HCT116 (cell line): ENCODE data around the gene SLC16A10. TPM values are rescaled to one million over a fixed set of nuclear protein-coding genes. Genes with fewer than 3 reads are reported as not detected.

ENCODE experiments used
- ATAC-seq: fragments of 200-7000 bp; cut with Tn5 transposase; 2 replicates; pipeline ENCODE4 v1.9.1; 2020; ENCODE audit warnings: mild to moderate bottlenecking, moderate library complexity
- BruUV-seq: library from RNA; stranded (reverse); fragments of 400-500 nt; replicated peaks from 2 replicates; lab custom pipeline; 2021; lab: Mats Ljungman, UMichigan
- CTCF ChIA-PET: fragments of 300-600 bp; sonication (Branson Sonifier 250); formaldehyde crosslinking; loops from one replicate; lab custom pipeline; 2021; ENCODE audit warnings: antibody characterized with exemption; lab: Charles Lee
- POLR2A ChIA-PET: fragments of 300-600, 350-600 bp; sonication (Branson Sonifier 250); formaldehyde crosslinking; loops from one replicate; lab custom pipeline; 2021; ENCODE audit warnings: antibody characterized with exemption; lab: Charles Lee
- RAD21 ChIA-PET, 2 experiments: fragments of 300-600 bp; sonication (Branson Sonifier 250); formaldehyde crosslinking; loops; one replicate each; lab custom pipeline; 2023; ENCODE audit warnings: low total read pairs in 2 of 2; ENCODE audit not compliant: uncharacterized antibody in 2 of 2, unreplicated experiment in 2 of 2, low non-redundant PET in 1 of 2; lab: Charles Lee
- DNase-seq: peaks from one replicate; pipeline ENCODE4 v3.0.0-alpha.2; 2010; ENCODE audit warnings: low read depth, low spot score
- H2AFZ ChIP-seq: fragments of 200-600 bp; shearing (Covaris generic), sonication (generic); 2 replicates; pipeline ENCODE4 v1.6.1; 2017; ENCODE audit warnings: low read depth, mixed run types, mixed read lengths, antibody characterized with exemption, low read length; ENCODE audit not compliant: poor library complexity, severe bottlenecking
- H3K27ac ChIP-seq: 2 replicates; pipeline ENCODE4 v1.5.1; 2012; ENCODE audit warnings: low read depth, low read length
- H3K27me3 ChIP-seq: fragments of 200-600 bp; sonication (generic); 2 replicates; pipeline ENCODE4 v1.6.1; 2016; ENCODE audit warnings: mixed run types, low read length, mixed read lengths; ENCODE audit not compliant: insufficient read depth
- H3K36me3 ChIP-seq, 2 experiments: fragments of 200-500 bp in 1 of 2; fragments of 200-600 bp in 1 of 2; sonication (Bioruptor generic) in 1 of 2; sonication (generic) in 1 of 2; 2 replicates each; pipeline versions ENCODE4 v1.5.1 to v1.6.1; 2014 to 2016; ENCODE audit warnings: low read length in 2 of 2, inconsistent platforms in 1 of 2, mixed read lengths in 1 of 2, mixed run types in 1 of 2; ENCODE audit not compliant: insufficient read depth in 2 of 2, control insufficient read depth in 1 of 2
- H3K4me1 ChIP-seq, 2 experiments: fragments of 200-600 bp in 1 of 2; sonication (generic) in 1 of 2; 2 replicates each; pipeline versions ENCODE4 v1.5.1 to v1.6.1; 2012 to 2017; ENCODE audit warnings: low read length in 2 of 2, inconsistent platforms in 1 of 2, mild to moderate bottlenecking in 1 of 2, mixed read lengths in 1 of 2, mixed run types in 1 of 2, moderate library complexity in 1 of 2; ENCODE audit not compliant: insufficient read depth in 2 of 2, control insufficient read depth in 1 of 2
- H3K4me2 ChIP-seq: fragments of 200-600 bp; sonication (generic); 2 replicates; pipeline ENCODE4 v1.6.1; 2017; ENCODE audit warnings: mixed run types, low read length, mixed read lengths
- H3K4me3 ChIP-seq, 2 experiments: fragments of 200-600 bp in 1 of 2; sonication (generic) in 1 of 2; replicated peaks in 1 of 2; 2 replicates each; pipeline ENCODE4 v1.5.1; 2011 to 2016; ENCODE audit warnings: low read length in 2 of 2, control low read depth in 1 of 2, low read depth in 1 of 2, mild to moderate bottlenecking in 1 of 2, mixed read lengths in 1 of 2, mixed run types in 1 of 2
- H3K79me2 ChIP-seq: fragments of 200-600 bp; sonication (generic); 2 replicates; pipeline ENCODE4 v1.6.1; 2017; ENCODE audit warnings: mild to moderate bottlenecking, mixed run types, low read length, moderate library complexity, mixed read lengths; ENCODE audit not compliant: insufficient read depth
- H3K9ac ChIP-seq: fragments of 200-600 bp; sonication (generic); 2 replicates; pipeline ENCODE4 v1.6.1; 2016; ENCODE audit warnings: low read length, mixed read lengths
- H3K9me2 ChIP-seq: fragments of 200-600 bp; sonication (generic), shearing (Covaris generic); 2 replicates; pipeline ENCODE4 v1.6.1; 2017; ENCODE audit warnings: mixed run types, mild to moderate bottlenecking, moderate library complexity; ENCODE audit not compliant: insufficient read depth
- H3K9me3 ChIP-seq, 2 experiments: fragments of 200-500 bp in 1 of 2; fragments of 200-600 bp in 1 of 2; sonication (Bioruptor generic) in 1 of 2; sonication (generic) in 1 of 2; 2 replicates each; pipeline ENCODE4 v1.6.1; 2014 to 2017; ENCODE audit warnings: low read length in 2 of 2, mixed read lengths in 2 of 2, inconsistent platforms in 1 of 2, low read depth in 1 of 2, mild to moderate bottlenecking in 1 of 2, mixed run types in 1 of 2, moderate library complexity in 1 of 2; ENCODE audit not compliant: control insufficient read depth in 1 of 2, insufficient read depth in 1 of 2
- H4K20me1 ChIP-seq: fragments of 200-600 bp; sonication (generic), shearing (Covaris generic); 2 replicates; pipeline ENCODE4 v1.6.1; 2017; ENCODE audit warnings: mixed run types, mild to moderate bottlenecking, moderate library complexity; ENCODE audit not compliant: insufficient read depth
- ATF3 ChIP-seq: IDR thresholded peaks from 2 replicates; pipeline ENCODE4 v1.6.1; 2012
- CBX3 ChIP-seq: IDR thresholded peaks from 2 replicates; pipeline ENCODE4 v1.6.1; 2012; ENCODE audit warnings: low read depth
- CTCF ChIP-seq, 3 experiments: fragments of 200-600 bp in 1 of 3; sonication (generic) in 1 of 3; IDR thresholded peaks in 2 of 3; conservative IDR thresholded peaks in 1 of 3; 2 replicates each; pipeline ENCODE4 v1.5.1; 2012 to 2017; ENCODE audit warnings: low read depth in 2 of 3, low read length in 2 of 3, antibody characterized with exemption in 1 of 3, borderline replicate concordance in 1 of 3, control low read depth in 1 of 3, mild to moderate bottlenecking in 1 of 3, mixed read lengths in 1 of 3, mixed run types in 1 of 3, moderate library complexity in 1 of 3; ENCODE audit not compliant: insufficient read depth in 1 of 3
- ELF1 ChIP-seq: IDR thresholded peaks from 2 replicates; pipeline ENCODE4 v1.6.1; 2012; ENCODE audit warnings: low read depth, borderline replicate concordance
- EZH2phosphoT487 ChIP-seq: fragments of 200-600 bp; IDR thresholded peaks from 2 replicates; pipeline ENCODE4 v1.6.1; 2018; ENCODE audit warnings: antibody characterized with exemption, borderline replicate concordance
- JUND ChIP-seq: IDR thresholded peaks from 2 replicates; pipeline ENCODE4 v1.6.1; 2012
- POLR2A ChIP-seq: IDR thresholded peaks from 2 replicates; pipeline ENCODE4 v1.7.0; 2011; ENCODE audit warnings: borderline replicate concordance; ENCODE audit not compliant: insufficient read depth, insufficient read length; ENCODE audit errors: extremely low read depth
- POLR2AphosphoS5 ChIP-seq: IDR thresholded peaks from 2 replicates; pipeline ENCODE4 v1.6.1; 2011; ENCODE audit warnings: mild to moderate bottlenecking, low read depth, low read length, moderate library complexity
- RAD21 ChIP-seq: IDR thresholded peaks from 2 replicates; pipeline ENCODE4 v1.6.1; 2012; ENCODE audit warnings: low read depth, mild to moderate bottlenecking
- REST ChIP-seq: IDR thresholded peaks from 2 replicates; pipeline ENCODE4 v1.6.1; 2012; ENCODE audit warnings: low read depth
- SIN3A ChIP-seq: IDR thresholded peaks from 2 replicates; pipeline ENCODE4 v1.6.1; 2012; ENCODE audit warnings: low read depth
- SP1 ChIP-seq: IDR thresholded peaks from 2 replicates; pipeline ENCODE4 v1.6.1; 2012; ENCODE audit warnings: low read depth
- ZFX ChIP-seq: fragments of 450-650 bp; IDR thresholded peaks from 2 replicates; pipeline ENCODE4 v1.6.1; 2017
- ZNF274 ChIP-seq: fragments of 200-500 bp; sonication (Bioruptor generic); IDR thresholded peaks from 2 replicates; pipeline ENCODE4 v1.6.1; 2014; ENCODE audit warnings: mild to moderate bottlenecking, low read depth, low read length, inconsistent platforms
- intact Hi-C: fragments of 100-400 bp; cut with micrococcal nuclease; formaldehyde crosslinking; loops from 2 replicates; pipeline ENCODE4 v1.10.0; 2022
- total RNA-seq: library from RNA; stranded (reverse); gene quantifications from one replicate; pipeline ENCODE4 v1.2.1, GENCODE V29; 2021; ENCODE audit not compliant: unreplicated experiment

The SLC16A10 gene
- total RNA-seq, 1 experiment from 2014 or later, result 8.3 TPM

- 0 out of 2 replicates have a peak, but pooled peaks cover 4% of the 10 kb centered on the region for H3K27me3 ChIP-seq
- H3K4me3 ChIP-seq, result no peak overlapping the region
- intact Hi-C loops, result no loop called here
- no peaks in the 10 kb centered on the region for H4K20me1 ChIP-seq
- POLR2A ChIA-PET, result no interaction called here
- no TSS peak for BruUV-seq
- H3K27ac ChIP-seq, result no peak overlapping the region
- RAD21 ChIA-PET, result no interaction called here
- ATAC-seq (no peak), DNase-seq (no peak)
- TF ChIP-seq EZH2phosphoT487 (no peak), POLR2A (no peak), SP1 (no peak), ATF3 (no peak), RAD21 (no peak), ZFX (no peak), SIN3A (no peak), POLR2AphosphoS5 (no peak), ELF1 (no peak), JUND (no peak), CTCF (IDR thresholded peaks at IDR 0.05 in 2 of 3, conservative IDR thresholded peaks at IDR 0.05 in 1 of 3; ENCODE audit: borderline replicate concordance in 1 of 3, insufficient read depth in 1 of 3, low read depth in 2 of 3, low read length in 2 of 3) (no peak), REST (no peak), CBX3 (no peak), ZNF274 (no peak)
- CTCF ChIA-PET, result no interaction called here
- no peak overlapping the region for H2AFZ ChIP-seq
- no peaks in the 10 kb centered on the region for H3K9me2 ChIP-seq
- no peak overlapping the region for H3K4me2 ChIP-seq
- no peaks in the 10 kb centered on the region for H3K79me2 ChIP-seq
- H3K4me1 ChIP-seq, result no peaks in the 10 kb centered on the region
- H3K9me3 ChIP-seq, result no peaks in the 10 kb centered on the region
- no peaks in the 10 kb centered on the region for H3K36me3 ChIP-seq
- H3K9ac ChIP-seq, result no peak overlapping the region
These were observed 11.1 kb upstream of the SLC16A10 start for GRCh38 chr6:111076024-111076695.
